ENCODE results near the gene SERTAD2.
A peak's percentile ranks its signal among the peaks of the same experiment; 100 is the strongest.

Gene SERTAD2

DNA sequence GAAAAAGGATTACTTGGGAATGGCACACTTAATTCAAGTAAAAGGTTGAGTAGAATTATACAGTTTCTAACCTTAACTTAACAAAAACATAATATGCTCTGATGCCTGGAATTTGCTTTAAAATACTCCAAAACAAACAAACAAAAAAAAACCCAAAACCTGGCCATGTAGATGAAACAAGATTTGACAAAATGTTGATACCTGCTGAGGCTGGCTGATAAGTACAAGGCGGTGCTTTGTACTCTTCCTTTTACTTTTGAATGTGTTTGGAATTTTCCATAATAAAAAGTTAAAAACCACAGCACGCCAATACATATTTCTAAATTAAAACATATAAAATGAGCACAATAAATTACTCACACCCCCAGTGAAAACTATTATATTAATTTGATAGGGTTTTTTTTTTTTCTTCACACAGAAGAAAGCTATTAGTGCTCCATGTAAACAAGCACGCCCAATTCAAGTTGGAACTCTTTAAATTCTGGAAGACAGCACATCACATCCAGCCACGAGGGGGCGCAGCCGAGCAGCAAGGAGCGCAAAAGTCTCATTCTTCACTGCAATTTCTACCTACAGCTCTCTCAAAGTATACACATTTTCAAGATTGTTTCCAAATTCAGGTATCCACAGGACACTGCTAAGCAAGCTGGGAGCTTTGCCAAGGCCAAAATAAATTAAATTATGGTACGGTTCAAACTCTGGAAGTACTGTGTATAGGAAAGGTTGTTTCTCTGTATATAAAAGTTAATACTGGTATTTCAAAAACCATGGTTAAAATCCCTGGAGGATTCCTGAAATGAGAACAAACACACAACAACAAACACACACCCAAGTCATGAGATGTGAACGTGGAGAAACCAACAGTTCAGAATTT is 7.5 kb downstream of the SERTAD2 start:
- DNase-seq: peak; percentile 55 to 88 (median 78)

DNA sequence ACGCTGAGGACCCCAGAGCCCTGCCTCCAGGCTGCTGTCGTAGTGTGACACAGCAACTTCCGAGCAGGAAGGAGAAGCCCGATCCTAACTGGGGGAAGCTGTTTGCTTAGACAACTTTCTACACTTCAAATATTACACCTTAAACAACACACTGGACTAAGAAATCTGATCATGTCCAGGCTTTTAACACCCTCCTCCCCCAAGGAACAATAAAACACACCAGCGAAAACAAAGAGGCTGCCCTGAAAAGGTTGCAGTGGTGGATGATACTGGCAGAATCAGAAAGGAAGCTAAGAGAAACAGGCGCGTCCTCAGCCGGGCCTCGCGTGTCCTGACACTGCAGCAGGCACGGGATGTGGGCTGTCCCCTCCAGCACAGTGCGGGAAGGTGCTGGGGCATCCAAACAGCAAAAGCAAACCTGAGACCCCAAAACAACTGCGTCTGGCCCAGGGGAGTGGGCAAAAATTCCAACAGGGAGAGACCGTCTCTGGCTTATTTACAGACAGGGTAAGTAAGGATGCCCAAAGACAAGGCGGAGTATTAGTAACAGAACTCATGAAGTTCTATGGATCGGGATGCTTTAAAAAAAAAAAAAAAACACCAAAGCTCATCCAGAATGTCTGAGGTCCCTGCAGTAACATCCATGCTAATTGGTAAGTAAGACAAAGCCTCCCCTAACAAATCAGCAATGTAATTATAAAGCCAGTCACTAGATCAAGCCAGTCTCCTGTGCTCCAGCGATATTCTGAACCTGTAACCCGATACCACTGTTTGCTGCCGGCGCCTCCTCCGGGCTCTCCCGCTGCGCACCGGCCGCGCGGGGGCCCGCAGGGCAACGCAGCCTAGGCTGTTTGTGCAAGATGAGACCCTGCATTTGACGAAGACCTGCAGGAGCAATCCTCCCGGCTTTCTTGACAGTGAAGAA is 9.0 kb downstream of the SERTAD2 start:
- DNase-seq: peak in 5 of 6 experiments; percentile 16 to 73 (median 52)

DNA sequence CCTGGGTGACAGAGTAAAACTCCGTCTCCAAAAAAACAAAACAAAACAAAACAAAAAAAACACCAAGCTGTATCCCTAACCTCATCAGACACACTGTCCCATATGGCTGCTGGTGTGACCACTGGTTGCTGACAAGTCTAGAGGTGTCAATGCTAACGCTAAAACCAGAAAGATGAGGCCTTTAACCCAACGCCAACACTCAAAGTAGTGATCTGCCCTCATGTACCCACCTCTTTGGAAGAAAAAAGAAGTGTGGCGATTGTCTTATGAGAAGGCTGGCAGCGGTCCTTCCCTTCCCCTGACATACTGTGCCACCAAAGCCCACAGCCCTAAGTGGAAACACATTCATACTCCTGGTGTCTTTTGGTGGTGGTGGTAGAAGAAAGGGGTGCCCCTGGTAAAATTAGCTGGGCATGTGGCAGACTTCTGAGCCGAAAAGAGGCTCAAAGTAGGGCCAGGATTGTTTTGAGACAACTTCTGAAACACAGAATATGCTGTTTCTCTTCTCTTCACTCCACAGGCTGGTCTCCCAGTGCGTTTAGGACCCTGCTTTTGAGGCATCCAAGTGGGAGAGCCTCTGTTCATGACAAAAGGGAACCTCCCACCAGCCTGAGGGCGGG is 9.8 kb downstream of the SERTAD2 start:
- no peak for DNase-seq

DNA sequence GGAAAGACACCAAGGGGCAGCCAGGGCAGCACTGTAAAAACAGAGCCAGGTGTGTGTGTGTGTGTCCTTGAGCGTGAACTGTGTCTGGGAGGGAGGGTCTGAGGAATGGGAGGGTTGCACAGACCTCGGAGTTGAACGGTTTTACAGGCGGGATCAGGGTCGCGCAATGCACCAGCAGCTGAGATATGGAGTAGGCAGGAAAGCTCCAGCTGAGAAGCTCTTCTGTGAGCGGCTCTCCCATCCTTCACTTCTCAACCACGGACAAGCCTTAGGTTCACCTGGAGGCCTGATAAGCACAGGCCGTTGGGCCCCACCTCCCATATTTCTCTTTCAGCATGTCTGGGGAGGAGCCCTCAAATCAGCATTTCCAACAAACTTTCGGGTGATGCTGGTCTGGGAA is 12.1 kb downstream of the SERTAD2 start:
- no peak for DNase-seq

DNA sequence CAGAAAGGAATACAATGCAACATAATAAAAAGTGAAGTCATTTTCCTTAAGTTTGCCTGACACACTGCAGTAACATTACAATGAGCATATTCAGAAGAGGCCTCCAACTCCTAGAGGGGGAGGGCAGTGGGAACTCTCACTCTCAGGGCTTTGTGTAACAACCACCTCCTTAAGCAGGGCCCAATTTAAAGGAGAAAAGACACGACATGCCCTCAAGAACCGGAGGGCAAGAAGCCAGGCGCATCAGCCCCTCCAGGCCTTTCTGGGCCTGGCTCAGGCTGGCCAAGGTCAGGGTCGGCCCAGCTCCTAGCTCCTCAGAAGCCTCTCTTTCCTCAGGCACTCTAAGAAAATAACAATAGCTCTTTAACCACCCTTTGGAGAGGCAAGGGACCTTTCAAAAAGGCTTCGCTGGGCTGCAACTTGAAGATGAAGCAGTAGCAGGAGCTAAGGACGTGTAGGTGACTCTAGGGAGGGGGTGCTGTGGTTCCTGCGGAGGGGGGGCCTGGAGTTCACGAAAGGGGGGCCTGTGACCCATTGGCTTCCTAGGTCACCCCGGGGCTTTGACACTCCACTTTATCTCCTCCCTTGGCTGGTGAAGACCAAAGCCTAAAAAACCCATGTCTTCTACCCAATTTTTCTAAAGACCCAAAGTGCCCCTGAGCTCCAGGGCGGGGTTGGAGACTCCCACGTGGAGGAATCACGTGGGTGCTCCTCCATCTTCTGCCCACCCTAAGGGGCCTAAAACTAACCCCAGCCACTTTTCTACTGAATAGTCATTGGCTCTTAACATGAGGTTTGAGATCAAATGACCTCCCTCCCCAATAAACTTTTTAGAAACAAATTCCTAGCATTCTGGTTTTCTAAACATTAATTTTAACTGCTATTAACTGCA is 13.3 kb downstream of the SERTAD2 start:
- no peak for DNase-seq

DNA sequence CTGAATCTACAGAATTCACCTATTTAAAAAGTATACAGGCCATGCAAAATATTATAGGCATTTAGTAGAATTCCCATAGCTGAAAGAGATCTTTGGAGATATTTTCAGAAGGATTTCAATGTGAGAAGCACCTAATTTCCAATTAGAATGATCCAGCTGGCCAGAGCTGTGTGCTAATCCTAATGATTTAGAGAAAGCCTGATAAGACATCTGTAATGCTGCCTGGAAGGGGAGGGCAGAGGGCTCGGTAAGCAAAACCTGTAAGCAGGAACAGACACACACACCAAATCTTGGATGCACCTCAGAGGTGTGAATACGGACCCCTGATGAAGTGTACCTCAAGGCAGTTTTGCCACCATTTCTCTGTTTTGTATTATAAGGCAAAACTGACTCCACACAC is 14.0 kb downstream of the SERTAD2 start:
- no peak for DNase-seq

DNA sequence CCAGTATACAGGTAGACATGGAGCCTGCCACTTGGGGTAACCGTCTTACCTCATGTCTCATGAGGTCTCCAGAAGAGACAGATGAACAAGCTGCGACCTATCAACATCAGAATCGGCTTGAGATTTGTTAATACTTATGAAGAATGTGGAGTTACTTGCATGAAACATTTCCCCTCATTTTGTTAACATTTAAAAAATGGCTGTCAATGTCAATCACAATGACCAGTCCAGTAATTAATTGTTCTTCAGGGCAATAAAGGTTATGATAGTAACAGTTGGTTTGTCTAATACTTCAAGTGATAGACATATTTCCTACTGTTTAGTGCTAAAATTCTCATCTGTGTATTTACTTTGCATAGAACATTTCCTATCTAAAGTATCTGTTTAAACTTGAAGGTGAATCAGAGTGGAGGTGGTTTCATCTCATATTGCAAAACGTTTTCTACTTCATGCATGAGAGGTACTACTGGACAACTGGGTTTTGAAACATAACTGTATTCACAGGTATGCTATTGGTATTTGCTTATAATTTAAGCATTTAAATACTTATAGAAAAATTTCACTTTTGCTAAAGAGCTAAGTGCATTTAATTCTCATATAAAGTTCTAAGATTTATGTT is 15.1 kb downstream of the SERTAD2 start:
- DNase-seq: no peak

DNA sequence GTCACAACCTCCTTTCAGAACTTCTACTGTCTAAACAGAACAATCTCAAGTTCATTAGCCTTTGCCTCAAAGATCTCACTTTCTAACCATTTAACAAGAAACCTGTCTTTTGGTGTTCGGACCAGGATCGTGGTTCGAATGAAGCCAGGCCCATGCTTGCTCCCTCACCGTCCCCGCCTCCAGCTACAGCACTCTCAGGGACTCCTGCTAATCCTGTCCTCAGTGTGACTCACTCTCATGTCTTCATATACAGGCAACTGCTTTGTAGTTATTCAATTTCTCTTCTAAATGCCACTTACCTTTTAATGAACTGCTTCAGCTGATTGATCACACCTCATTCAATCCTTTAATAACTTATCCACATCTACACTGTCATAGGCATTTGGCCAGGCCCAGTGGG is 15.8 kb downstream of the SERTAD2 start:
- no peak for DNase-seq

DNA sequence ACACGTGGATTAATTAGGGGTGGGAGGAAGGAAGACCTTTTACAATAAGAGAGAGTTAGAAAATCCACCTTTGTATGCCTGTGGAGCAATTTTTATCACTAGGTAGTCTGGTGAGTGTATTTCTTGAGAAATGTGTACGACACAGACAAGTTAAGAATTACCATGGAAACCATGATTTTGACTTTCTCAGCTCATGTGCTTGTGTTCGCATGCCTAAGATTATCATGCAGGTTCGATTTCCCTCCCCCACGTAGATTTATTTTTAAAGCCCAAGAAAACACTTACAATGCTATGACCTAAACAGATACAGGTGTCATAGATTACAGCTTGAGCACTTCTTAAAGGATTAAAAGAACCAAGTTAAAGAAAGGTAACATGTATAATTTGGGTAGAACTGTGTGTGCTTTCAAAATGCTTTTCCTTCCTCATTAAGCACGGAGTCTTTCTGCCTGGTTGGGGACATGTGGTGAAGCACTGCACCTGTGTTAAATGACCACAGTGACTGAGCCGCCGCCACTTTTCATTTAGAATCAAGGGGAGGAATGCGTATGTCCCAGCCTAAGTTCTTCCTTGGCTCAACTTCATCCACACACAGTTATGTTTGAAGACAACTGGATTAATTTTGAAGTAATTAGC is 16.6 kb downstream of the SERTAD2 start:
- DNase-seq: peak in 3 of 6 experiments; percentile 11 to 21 (median 19)

DNA sequence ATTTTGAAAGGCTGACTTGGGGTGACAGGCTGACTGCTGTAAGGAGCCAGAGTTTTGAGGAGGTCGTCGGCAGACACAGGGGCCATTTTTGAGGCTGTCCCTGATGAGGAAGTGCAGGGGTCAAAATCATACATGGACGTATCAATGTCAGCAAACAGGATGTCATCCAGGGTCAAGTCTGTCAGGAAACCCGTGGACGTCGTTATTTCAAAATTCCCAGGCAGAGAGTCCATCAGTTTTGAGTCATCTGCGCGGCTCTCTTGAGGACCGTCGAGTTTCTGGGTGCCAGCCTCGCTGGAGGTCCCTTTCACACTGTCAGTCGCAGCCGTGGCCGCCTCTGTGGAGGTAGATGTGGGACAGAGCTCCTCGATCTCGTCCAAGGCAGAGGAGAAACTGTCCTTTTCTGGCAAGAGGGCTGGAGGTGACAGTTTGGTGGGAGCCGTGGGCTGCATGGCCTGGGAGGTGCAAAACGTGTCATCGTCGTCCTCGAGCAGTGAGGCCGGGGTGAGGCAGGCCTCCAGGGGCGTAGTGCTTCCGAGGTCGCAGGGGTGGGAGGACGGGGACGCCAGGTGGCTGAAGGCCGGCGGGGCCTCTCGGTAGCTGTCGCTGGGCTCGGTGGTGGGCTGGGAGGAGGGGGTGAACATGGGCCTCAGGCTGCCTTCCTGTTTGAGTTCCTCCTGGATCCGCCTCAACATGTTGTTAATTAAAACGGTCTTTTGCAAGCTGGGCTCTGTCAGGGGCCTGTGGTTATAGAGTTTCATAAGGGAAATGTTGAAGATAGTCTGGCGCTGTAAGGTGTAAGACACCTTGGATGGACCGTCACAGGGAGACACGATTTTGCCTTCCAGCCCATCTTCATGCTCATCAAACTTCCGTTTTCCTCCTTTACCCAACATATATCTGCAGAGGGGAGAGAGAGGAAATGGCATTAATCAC is 17.5 kb downstream of the SERTAD2 start:
- DNase-seq: no peak

DNA sequence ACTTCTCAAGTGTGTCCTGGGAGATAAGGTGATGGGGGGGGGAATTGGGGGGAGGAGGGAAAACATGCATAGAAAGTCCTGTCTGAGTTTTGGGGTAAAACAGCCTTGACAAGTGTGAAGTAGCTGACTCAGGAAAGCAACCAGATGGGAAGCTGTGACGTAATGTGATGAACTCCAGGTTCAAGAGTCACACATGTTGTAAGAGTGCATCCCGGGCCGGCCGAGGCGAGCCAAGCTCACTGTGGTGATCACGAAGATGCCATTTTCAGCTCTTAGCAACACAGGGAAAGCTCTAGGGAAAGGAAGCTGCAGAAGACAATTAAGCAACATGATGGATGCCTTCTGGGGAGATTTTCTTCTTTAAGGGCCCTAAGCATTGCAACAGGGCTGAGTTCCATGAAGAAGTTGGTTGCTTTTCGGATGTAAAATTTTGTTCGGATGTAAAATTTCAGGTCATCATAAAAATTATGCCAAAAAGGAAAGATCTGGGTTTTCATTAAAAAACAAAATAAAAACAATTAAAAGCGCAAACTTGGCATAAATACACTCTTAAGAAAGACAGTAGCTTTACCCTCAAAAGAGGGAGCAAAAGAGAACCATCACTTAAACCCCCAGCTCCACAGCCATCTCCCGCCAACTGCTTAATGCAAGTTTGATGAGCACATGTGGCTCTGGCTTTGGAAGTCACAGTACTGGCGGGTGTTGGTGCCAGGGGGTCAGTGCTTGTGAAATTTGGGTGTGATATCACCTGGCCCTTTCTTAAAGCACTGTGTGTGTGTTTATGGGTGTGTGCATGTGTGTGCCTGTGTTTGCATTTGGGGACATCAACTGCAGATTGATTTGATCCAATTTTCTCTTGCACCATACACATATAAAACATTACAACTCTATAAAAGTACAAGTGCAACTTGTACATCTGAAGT is 19.1 kb downstream of the SERTAD2 start:
- DNase-seq: no peak

DNA sequence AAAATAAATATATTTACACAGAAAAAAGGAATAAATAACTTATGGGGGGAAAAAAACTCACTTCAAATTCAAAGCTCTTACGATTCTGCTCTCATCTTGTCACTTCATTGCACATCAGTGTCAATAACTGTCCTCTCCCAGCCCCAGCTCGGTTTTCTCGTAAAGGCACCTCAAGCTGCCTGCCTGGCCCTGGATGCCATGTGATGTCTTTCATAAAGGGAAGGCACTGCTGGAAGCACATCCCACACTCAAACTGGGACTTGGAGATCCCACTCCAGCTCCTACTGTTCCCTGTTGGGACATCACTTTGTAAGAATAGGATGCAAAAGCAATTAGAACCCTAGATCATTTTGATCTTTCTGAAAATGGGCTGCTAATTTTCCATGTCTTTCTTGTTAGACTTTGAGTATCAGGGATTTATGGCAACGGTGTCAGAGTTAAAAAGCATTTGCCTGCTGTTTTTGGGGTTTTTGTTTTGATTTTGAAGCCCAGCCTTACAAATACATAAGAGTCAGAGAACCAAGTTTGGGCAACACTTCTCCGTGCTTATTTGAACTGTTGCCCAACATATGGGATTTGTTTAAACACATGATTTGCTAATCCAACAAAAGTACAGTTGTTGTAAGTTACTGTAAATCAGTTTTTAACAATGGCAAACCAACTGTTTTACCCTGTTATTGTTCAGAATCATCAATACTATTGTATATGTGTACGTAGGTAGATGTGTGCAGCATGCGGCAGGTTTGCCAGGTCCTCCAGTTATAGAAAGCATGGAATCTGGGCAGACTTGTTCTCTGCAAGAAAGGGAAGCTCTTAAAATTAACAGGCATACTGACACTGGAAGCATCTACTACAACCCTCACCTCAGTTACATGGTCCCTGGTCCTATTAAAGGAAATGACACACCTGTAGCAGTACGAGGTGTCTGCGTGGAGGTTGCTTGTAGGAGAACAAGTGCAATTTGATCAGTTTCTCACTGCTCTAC is 20.6 kb downstream of the SERTAD2 start:
- no peak for DNase-seq

DNA sequence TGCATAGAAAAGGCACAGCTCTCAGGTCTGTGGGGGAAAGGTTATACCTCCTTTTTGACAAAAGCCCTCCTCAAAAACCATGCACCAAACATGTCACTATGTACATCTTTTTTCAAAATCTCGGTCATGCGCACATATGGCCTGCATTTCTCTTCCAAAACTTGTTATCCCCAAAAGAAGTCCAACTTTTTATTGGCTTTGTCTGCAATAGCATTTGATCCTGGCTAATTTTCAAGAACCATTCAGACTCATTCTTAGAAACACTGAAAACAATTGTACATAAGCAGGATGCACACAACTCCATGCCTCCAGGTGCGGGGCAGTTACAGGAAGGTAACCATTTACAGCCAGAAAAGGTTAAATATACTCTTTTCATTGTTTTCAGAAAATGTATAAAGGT is 21.9 kb downstream of the SERTAD2 start:
- DNase-seq: no peak

DNA sequence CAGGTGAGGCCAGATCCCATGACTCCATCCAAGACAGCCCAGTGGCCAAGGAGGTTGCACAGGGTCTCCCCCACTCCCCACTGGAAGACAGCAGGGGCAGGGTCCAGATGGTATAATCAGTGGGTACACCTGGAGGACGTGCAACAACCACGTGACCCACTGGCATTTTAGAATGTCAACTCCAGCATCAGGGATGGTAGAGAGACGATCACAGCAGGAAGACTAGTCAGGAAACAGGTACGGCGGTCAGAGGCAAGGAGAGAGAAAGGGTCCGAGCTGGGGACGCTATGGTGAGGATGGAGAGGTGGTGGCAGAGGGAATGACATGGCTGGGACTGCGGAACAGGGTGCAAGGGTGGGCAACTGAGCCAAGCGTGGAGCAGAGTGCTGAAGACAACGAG is 23.0 kb downstream of the SERTAD2 start:
- DNase-seq: no peak

DNA sequence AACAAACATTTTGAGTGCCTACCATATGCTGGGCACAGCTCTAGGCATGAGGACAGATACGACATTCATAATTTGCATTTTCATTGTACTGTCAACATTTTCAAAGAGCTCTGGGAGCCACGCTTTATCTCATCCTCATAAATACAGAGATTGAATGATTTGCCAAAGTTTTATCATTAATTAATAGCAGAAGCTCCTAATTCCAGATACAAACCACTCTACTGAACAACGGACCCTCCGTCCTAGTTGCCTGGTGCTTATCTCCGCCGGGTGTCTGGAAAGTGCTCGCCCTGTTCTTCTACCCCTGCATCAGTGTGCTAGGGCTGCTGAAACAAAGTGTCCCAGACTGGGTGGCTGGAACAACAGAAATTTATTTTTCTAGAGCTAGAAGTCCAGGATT is 23.8 kb downstream of the SERTAD2 start:
- DNase-seq: no peak

DNA sequence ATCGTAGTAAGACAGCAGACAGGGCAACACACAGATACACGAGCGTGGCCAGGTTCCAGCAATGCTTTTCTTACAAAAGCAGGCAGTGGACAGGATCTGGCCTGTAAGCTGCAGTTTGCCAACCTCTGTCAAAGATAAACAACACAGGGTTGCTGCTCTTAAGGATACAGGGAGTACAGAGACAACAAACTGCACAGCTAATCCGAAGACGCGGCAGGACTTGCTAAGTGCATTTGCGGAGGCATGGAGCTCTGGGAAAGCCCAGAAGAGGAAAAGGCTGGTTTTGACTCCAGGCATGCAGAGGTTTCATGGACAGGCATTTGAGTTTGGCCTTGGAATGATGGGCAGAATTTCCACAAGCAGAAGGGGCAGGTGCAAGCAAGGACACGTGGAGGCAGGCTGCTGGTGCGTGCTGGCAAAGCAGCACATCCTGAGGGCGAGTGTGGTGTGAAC is 24.4 kb downstream of the SERTAD2 start:
- DNase-seq: no peak
